ENCODE measurements around the gene RALB.
"Not testable (repeated sequence)": the region's sequence is repeated elsewhere in the genome, so short reads cannot be mapped to it uniquely, and the experiment has no call there.

The RALB gene

DNA sequence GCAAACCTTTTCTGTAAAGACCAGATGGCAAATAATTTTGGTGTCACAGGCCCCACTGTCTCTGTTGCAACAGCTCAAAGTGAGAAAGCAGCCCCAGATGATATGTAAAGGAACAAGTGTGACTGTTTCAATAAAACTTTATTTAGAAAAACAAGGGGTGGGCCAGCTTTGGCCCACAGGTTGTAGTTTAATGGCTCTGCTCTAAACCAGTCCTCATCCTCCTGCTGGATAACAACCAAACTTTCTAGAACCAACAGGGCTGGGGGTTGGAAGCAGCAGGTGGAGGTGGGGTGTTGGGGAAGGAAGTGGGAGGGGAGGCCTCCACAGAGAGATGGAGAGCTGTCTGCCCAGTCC lies 64.5 kb downstream of the RALB start:
- no peak for DNase-seq

DNA sequence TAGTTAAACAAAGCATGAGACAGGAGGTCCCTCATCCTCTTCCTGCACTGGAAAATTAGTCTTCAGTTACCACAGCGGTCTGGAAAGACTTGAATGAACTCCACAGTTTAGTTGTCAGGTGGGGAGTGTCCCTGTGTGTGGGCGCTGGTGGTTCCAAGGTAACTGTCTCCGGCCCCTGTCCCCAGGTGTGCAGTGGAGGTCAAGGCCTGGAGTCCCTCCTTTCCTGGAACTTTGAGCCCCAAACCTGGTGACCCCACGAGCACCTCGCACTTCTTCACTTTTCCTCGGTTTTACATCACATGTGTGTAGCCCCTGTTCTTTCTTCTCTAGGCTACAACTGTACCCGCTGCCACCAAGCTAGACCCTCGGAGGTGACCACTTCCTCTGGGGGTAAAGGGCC lies 65.3 kb downstream of the RALB start:
- DNase-seq = no peak

DNA sequence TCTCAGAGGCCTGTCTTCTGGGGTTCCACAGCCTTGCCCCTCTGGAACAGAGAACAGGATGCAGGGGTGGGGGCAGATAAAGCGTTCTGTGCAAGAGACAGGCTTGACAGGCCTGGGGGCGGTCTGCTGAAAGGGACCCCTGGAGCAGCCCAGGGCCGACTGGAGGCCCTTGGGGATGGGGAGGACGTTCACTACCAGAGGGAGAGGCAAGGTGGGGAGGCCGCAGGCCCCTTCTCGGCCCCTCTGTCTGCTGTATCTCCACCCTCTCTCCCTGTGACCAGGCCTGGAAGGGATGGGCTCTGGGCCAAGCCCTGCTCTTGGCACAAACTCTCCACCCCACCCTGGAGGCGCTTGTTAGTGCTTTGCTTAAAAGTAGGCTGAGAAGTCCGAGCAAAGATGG lies 66.0 kb downstream of the RALB start:
- DNase-seq = no peak

DNA sequence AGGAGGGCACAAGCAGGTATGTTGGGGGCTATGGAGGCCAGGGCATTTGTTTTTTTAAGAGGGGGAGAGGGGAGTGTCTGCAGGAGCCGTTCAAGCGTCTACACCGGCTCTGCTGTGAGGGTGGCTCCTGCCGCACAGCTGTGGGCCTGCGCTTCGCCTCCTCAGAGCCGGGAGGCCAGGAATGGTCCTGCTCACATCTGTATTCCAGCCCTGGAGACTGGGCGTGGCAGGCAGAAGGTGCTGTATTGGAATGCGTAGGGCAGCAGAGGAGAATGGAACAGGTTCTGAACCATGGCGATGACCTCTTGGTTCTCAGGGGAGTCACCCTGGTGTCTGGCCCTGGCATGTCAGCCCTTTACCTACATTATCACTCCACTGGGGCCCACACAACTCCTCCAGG lies 66.5 kb downstream of the RALB start:
- no peak for DNase-seq

DNA sequence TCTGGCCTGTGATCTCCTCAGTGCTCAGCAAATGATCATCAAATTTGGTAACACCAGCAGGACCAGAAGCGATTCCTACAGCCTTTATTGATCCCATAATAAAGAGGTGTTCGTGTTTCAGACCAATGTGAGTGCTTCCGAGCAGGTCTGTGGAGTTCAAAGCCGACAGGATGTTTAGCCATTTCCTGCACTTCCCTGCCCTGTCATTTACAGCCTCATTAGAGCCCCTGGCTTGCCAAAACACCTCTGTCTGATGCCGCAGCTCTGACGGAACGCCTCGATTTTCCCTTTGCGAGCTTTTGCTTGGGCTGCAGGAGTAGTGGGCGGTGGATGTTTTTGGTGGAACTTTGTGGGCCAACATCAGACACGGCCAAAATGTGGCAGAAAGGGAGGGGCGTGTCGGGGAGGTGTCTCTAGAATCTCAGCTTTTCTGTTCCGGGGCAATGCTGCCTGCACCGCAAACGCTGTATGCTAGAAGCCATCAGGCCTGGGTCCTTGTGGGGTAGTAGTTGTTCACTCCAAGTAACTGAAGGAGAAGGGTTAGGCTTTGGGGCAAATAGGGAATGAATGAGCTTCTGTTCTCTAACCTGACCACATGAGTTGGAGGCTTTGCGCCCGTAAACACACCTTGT lies 67.2 kb downstream of the RALB start:
- no peak for DNase-seq

DNA sequence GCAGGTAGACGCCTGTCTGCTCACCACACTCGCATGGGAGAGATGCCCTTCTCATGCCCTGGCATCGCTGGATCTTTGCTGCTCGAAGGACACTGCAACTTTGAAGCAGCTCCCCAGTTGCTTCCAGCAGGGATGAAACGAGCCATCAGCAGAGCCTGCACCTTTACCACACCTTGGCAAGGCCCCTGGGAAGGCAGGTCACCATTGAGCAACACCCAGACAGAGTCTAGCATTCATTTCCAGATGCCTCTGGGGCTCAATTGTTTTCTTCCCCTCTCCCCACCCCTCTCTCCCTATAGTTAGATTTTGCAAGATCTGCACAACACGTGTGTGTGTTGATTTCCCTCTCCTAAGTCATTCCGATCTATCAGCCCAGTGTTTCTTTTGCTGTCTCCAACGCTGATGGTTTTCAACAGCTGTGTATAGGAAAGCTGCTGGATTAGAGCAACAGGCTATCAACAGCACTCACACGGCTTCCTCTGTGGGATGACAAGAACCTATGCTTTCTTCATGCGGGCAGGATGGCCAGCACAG lies 67.7 kb downstream of the RALB start:
- DNase-seq = no peak

DNA sequence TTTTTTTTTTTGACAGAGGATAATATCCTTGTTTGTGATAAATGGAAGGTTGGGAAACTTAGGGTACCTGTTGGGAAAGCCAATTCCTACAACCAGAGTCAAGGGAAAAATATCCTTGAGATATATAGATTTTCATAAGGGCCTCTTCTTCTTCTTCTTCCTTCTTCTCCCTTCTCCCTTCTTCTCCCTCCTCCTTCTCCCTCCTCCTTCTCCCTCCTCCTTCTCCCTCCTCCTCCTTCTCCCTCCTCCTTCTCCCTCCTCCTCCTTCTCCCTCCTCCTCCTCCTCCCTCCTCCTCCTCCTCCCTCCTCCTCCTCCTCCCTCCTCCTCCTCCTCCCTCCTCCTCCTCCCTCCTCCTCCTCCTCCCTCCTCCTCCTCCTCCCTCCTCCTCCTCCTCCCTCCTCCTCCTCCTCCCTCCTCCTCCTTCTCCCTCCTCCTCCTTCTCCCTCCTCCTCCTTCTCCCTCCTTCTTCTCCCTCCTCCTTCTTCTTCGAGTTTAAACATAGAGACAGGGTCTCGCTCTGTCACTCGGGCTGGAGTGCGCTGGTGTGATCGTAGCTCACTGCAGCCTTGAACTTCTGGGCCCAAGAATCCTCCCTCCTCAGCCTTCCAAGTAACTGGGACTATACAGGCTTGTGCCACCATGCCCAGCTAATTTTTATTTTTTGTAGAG lies 68.4 kb downstream of the RALB start:
- DNase-seq = not testable (repeated sequence)

DNA sequence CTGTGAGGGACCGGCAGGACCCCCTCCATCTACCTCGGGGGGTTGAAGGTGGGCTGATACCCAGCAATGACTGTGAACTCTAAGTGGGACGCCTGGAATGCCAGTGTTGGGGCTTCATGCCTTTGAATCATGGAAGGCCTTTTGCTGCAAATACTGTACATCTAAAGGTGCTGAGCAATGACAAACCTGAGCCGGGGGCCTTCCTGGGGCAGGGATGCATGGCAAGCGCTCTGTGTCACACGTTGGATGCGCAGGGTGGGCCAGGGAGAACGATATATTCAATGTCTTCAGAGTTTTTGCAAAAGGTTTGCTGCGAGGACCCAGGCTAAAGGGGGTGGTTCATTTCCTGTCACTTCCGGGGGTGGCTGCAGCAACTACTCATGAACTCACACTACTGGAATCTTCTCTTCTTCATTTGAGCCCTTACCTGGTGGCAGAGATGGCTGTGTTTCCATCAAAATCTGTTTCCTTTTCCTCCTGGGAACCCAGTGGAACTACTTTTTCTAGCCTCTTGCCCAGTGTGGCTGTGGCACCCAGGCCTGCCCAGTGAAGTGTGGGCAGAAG lies 69.2 kb downstream of the RALB start:
- DNase-seq = no peak

DNA sequence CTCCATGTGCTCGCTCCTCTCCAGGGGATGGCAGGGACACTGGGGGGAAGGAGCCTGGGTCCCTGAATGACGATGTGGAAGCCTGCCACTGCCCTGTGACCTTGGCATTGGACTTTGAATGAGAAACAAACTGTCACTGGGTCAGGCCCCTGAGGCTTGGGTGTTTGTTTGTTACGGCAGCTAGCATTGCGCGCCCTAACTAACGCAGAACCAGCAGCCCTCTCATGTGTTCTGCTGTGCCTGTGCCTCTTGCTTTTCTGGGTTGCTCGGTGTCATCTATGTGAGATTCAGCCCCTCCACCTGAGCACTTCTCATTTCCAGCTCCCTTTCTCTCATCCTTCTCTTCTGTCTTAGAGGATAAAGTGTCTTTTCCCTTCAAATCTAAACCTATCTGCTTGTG lies 69.7 kb downstream of the RALB start:
- no peak for DNase-seq

DNA sequence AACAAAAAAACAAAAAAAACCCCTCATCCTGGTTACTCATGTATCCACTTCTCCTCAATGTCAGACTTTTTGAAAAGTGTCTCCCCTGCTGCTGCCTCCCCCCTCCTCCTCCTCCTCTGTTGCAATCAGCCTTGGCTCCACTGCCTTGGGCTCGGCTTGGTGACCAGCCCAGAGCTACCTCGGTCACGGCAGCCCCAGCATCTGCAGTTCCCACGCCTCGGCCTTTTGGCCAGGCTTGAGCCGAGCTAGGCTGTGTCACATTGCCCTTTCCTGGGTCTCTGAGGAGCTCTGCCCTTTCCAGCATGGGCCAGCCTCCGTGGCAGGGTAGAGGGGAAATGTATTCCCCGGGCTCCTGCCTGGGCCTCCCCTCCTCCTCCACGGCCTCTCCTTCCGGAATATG lies 70.6 kb downstream of the RALB start:
- no peak for DNase-seq

DNA sequence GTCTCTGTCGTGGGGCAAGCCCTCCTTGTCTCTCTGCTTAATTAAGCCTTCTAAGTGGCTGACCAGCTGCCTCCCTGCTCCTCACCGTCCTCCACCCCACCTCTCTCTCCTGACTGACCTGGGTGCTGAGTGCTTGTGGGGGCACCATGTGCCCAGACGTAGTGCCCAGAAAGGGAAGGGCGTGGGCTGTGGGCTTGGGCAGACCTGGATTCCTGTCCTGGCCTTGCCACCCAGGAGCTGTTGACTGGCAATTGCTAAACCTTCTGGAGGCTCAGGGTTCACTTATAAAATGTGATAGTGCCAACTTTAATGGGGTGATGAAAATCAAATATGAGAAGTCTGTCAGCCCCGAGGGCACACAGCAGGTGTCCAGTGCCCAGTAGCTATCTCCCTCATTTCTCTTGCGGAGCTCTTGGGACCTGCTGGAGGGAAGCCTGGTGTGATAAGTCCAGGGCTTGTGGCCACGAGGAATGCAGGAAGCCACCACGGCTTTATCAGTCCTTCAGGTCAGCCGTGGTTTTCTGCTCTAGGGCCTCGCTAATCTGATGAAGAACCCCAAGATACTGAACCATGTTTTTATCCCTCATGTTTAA lies 71.3 kb downstream of the RALB start:
- DNase-seq = no peak

DNA sequence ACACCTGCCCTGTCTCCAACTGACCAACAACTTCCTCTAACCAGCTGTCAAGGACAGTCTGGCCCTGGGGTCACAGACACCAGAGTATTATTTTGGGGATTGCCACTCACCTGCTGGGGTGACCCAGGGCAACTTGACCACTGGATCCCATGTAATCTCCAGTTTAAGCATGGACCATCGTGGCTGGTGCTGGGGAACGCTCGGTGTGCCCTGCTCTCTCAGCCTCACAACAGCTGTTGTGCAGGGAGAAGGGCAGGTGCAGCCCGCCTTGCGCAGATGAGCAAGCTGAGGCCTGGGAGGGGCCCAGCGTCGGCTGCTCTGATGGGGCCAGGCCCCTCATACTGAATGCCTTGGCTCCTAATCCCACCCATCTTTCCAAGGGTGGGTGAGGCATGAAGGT lies 72.3 kb downstream of the RALB start:
- DNase-seq = no peak

DNA sequence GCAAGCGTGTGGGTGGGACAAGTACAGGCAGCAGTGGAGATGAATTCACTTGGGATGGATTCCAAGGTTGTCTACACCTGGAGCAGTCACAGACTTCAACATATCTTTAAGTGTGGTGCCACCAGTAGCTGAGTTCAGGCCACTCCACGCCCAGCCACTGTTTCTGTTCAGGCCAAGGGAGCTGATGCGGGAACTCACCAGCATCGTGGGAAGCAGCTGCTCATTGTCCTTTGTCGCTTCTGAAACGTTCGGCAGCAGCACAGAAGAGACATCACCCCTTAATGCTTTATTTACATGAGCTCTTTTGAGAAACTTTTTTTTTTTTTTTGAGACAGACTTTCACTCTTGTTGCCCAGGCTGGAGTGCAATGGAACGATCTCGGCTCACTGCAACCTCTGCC lies 73.4 kb downstream of the RALB start:
- no peak for DNase-seq

DNA sequence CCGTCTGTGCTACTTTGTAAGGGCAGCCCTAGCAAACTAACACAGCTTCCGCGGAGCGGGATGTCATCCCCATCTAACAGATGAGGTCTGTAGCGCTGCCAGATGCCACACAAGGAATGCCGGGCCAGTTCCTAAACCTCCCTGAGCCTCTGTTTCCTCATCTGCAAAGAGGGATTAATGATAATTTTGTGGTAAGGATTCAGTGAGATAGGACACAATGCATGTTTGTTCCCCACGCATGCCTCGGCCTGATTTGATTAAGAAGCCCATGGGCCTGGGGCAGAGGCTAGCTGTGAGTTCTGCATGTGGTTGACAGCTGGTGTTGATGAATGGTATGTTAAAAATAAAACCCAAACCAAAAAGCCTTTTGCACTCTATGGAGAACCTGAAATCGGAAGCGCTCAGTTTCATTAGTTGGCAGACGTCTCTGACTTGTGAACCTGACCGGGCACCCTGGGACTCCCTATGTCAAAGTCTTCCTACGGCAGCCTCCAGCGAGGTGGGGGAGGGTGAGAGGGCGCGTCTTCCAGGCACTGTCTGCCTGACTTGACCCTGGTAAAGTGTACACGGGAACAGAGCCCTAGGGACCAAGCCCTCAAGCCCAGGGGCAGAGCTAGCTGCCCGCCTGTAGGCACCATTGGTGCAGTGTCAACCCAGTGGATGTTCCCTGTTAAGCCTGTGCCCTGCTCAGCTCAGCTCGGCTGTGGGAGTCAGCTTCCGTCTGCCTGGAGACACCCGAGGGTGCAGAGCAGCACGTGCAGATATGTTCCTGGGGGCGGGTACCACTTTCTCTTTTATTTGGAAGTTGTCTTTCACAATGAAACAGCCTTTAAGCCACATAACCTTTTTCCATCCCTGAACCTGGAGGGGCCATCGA lies 78.5 kb downstream of the RALB start:
- DNase-seq = no peak

DNA sequence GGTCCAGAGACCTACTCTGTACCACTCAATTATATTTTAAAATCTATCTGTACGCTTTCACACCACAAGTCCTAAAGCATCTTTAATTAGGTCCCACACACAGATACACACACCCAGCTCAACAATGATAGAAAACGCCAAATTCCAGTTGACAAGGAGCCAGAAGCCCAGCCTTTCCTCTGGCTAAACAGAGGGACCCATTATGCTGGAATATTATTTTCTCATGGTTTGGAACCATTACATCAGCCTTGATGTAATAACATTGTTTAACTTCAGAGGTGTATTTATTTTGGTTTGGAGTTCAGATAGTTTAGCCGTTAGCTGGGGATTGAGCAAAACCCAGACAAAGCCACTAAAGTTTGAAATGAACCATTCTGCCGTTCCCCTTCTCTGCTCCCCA lies 79.3 kb downstream of the RALB start:
- DNase-seq = no peak

DNA sequence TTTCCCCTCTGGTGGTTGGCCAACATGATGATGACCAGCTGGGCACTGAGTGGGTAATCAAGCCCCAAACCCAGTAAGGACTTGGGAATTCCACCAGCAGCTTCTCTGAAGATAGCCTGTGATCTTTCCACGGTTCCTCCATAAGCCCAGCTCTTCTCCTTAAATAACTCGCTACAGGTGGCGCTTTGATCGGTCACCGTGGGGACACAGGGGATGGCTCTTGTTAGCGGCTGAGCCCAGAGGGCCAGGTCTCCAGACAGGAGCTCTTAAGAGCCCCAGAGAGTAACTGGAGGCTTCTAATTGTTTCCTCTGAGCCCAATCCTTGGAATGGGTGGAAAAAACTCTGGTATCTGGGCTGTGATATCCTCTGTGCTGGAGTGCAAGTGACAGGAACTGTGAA lies 79.7 kb downstream of the RALB start:
- DNase-seq = no peak

DNA sequence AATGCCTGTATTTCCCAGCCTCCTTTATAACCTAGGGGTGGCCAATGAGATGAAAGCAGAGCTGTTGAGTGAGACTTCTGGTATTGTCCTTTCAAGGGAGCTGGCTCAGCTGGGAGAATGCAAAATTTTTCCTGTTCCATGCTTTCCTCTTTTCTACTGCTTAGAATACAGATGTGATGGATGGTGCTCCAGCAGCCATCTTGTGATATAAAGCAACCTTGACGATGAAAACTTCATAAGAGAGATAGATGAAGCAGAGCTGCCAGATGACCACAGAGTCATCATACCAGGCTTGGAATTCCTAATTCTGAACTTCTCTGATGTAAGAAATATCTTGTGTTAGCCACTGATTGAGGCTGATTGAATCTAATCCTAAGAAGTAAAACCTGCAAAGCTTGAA lies 81.4 kb downstream of the RALB start:
- no peak for DNase-seq

DNA sequence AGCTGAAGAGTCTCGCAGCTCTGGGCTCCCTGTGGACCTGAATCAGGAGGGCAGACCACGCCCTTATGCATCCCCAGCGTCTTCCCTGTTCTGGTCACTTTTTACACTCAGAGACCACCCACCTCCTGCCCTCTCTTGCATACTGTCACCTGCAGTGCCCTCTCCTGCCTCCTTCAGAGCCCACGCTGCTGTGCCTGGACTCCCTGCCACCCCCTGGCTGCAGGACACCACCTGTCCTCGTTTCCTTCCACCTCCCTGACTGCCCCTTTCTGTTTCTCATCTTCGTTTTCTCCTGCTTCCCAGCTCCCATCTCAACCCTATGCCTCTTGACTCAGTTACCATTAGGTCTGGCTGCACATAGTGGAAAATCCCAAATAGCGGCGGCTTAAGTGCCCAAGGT lies 84.1 kb downstream of the RALB start:
- DNase-seq = no peak

DNA sequence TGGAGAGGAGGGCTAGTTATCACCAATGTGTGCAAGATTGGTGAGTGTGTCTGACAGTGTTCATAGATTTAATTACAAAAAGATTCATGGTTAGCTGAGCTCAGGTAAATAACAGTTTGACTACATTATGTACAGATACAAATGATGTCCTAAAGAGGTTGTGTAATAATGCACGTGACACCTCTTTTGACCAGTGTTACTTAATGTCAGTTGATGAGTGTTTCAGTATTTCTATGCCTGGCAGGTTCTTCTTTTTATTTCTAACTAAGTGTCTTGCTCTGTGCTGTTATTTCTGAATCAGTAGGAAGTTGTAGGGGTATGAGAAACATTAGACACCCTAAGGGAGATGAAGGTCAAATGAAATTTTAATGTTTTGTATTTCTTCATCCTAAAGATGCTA lies 85.4 kb downstream of the RALB start:
- DNase-seq = no peak

DNA sequence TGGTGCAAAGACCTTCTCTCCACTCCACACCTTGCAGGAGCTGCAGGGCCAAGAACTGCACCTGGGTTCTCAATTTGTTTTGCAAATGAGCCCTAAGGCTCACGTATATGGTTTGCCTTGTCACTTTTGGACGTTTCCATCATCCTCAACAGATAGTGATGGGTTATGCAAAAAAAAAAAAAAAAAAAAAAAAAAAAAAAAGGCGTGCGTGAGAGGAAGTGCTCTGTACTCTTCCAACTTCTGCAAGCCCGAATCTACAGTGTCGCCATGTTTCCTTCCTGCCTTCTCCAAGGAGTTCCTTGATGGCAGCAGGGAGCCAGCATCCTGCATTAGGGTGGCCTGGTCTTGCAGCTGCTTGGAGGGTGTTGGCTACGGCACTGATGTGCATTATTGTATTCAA lies 89.3 kb downstream of the RALB start:
- DNase-seq = no peak

DNA sequence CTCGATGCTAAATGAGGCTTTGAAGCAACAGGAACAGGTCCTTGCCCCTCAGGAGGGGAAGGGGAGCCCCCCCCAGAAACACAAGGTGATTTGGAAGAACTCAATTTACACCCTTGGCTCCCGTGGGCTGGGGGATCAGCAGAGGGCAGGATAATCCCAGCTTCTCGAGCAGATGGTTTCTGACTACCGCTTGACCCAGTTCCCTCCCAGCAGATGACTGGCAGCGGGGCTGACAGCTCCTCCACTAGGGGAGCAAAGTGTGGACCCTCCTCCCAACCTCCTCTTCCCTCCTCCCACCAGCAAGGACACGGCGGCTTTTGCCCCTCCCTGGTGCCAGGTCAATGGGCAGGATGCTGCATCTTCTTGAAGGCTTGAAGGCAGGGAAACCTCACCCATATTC lies 89.8 kb downstream of the RALB start:
- no peak for DNase-seq

DNA sequence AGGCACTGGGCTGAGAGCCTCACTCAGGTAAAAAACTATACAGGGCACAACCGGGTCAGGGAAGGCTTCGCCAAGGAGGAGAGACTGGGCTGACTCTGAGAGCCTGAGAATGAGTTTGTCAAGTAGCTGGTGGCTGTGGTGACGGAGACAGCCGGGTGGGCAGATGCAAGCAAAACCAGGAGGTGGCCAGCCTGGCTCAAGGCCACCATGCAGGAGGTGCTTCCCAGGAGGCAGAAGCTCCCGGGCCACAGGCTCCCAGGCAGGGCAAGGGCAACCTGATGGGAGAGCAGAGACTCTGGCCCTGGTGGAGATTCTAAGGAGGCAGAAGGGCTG lies 90.4 kb downstream of the RALB start:
- no peak for DNase-seq

DNA sequence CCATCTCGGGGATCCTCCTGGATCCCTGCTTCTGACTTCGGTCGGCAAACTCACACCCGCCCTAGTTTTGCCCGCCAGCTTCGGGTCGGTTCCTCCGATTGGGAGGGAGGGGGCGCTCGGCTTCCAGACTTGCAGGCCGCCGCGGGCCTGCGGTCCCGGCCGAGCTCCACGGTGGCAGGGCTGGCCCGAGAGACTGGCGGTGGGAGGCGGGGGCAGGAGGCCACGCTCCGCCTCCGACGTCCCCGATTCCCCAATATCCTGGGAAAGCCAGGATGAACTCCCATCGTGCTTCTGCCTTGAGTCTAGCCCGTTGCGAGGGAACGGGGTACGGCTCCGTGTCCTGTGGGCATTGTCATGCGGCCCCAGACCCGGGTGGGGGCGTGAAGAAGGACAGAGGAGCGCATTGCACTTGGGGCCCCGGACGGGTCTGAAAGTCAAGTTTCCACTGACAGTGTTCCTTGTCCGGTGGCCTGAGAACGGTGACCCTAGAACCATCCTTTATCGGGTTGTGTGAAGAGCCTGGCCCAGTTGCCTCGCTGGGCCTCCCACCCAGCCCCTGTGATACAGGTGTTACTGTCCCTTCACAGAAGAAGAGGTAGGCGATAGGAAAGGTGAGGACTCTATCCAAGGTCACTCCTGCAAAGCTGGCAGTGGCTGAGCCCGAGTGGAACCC lies 90.9 kb downstream of the RALB start:
- DNase-seq = peak; percentile 63

Data from CD4-positive, alpha-beta T cell treated with Interleukin-6 for 4 hours (primary cell).